H1 (cell line): Measurements from ENCODE around the gene KRT222. TPM values are rescaled to one million over a fixed set of nuclear protein-coding genes. Genes with fewer than 3 reads are reported as not detected.

Experiments used
- CTCF ChIA-PET: fragments of 300-600 bp; sonication (Branson Sonifier 250); formaldehyde crosslinking; loops from one replicate; lab custom pipeline; 2021; ENCODE audit not compliant: partially characterized antibody; lab: Charles Lee
- POLR2A ChIA-PET: fragments of 300-600 bp; sonication (Branson Sonifier 250); formaldehyde crosslinking; loops from one replicate; lab custom pipeline; 2021; ENCODE audit warnings: inconsistent platforms; ENCODE audit not compliant: partially characterized antibody; lab: Charles Lee
- DNase-seq, 2 experiments: peaks; one replicate each; pipeline versions ENCODE4 v3.0.0 to v3.0.0-alpha.2; 2010 to 2022; ENCODE audit warnings: low spot score in 2 of 2, low read depth in 1 of 2, mixed read lengths in 1 of 2
- FAIRE-seq: peaks from 2 replicates; lab custom pipeline; 2011; peaks lifted over from hg19 to GRCh38; lab: Jason Lieb, UNC
- H2AFZ ChIP-seq: 2 replicates; pipeline ENCODE4 v1.8.1; 2012; ENCODE audit warnings: low read length, inconsistent platforms
- H2AK5ac ChIP-seq: 2 replicates; pipeline ENCODE4 v1.6.1; 2013; ENCODE audit warnings: low read depth, low read length
- H2BK120ac ChIP-seq: replicated peaks from 2 replicates; pipeline ENCODE3; 2013; ENCODE audit warnings: low read depth, low read length, inconsistent platforms
- H2BK12ac ChIP-seq: 2 replicates; pipeline ENCODE4 v1.6.1; 2013; ENCODE audit warnings: low read depth, low read length
- H2BK15ac ChIP-seq: 2 replicates; pipeline ENCODE4 v1.6.1; 2013; ENCODE audit warnings: low read length
- H2BK20ac ChIP-seq: 2 replicates; pipeline ENCODE4 v1.6.1; 2013; ENCODE audit warnings: low read length
- H2BK5ac ChIP-seq: 2 replicates; pipeline ENCODE4 v1.6.1; 2013; ENCODE audit warnings: low read depth, low read length
- H3K14ac ChIP-seq: 2 replicates; pipeline ENCODE4 v1.6.1; 2013; ENCODE audit warnings: inconsistent platforms; ENCODE audit not compliant: insufficient read length
- H3K18ac ChIP-seq: 2 replicates; pipeline ENCODE4 v1.6.1; 2013; ENCODE audit warnings: low read length; ENCODE audit errors: extremely low read depth
- H3K23ac ChIP-seq: 2 replicates; pipeline ENCODE4 v1.6.1; 2013; ENCODE audit warnings: inconsistent platforms; ENCODE audit not compliant: insufficient read length
- H3K23me2 ChIP-seq: 2 replicates; pipeline ENCODE4 v1.6.1; 2013; ENCODE audit warnings: low read depth, low read length
- H3K27ac ChIP-seq: 2 replicates; pipeline ENCODE4 v1.6.1; 2011; ENCODE audit warnings: low read depth, low read length, inconsistent platforms
- H3K27me3 ChIP-seq, 4 experiments: replicated peaks in 1 of 4; 1 replicate in 1 of 4; 2 replicates in 3 of 4; pipeline versions ENCODE4 v1.6.1 to v1.8.1; 2011 to 2013; ENCODE audit warnings: low read length in 3 of 4, mild to moderate bottlenecking in 3 of 4, inconsistent platforms in 2 of 4, mixed read lengths in 2 of 4, moderate library complexity in 1 of 4; ENCODE audit not compliant: control insufficient read depth in 3 of 4, insufficient read depth in 3 of 4; ENCODE audit errors: extremely low read depth in 1 of 4
- H3K36me3 ChIP-seq, 4 experiments: 2 replicates each; pipeline versions ENCODE4 v1.6.1 to v1.8.1; 2011 to 2013; ENCODE audit warnings: mild to moderate bottlenecking in 4 of 4, low read length in 3 of 4, moderate library complexity in 2 of 4, control low read depth in 1 of 4, inconsistent platforms in 1 of 4; ENCODE audit not compliant: insufficient read depth in 4 of 4, control insufficient read depth in 2 of 4
- H3K4ac ChIP-seq: replicated peaks from 2 replicates; pipeline ENCODE3; 2013; ENCODE audit warnings: low read length, low read depth, mixed read lengths, inconsistent platforms; ENCODE audit not compliant: insufficient read length
- H3K4me1 ChIP-seq, 4 experiments: replicated peaks in 1 of 4; 1 replicate in 1 of 4; 2 replicates in 3 of 4; pipeline versions ENCODE4 v1.6.1 to v1.8.1; 2011 to 2013; ENCODE audit warnings: low read length in 3 of 4, inconsistent platforms in 2 of 4, mixed read lengths in 1 of 4; ENCODE audit not compliant: insufficient read depth in 4 of 4, control insufficient read depth in 3 of 4
- H3K4me2 ChIP-seq, 2 experiments: 2 replicates each; pipeline versions ENCODE4 v1.6.1 to v1.8.1; 2011 to 2013; ENCODE audit warnings: low read depth in 2 of 2, low read length in 2 of 2, control low read depth in 1 of 2, inconsistent platforms in 1 of 2, mild to moderate bottlenecking in 1 of 2; ENCODE audit not compliant: insufficient read depth in 1 of 2
- H3K4me3 ChIP-seq, 4 experiments: fragments of 200-600, 300-600 bp in 1 of 4; sonication (generic), shearing (Covaris generic), sonication (Bioruptor Twin) in 1 of 4; 2 replicates each; pipeline versions ENCODE4 v1.5.1 to v1.8.1; 2011 to 2016; ENCODE audit warnings: low read length in 4 of 4, low read depth in 3 of 4, control low read depth in 2 of 4, inconsistent platforms in 2 of 4, mild to moderate bottlenecking in 2 of 4, mixed read lengths in 1 of 4, moderate library complexity in 1 of 4; ENCODE audit not compliant: insufficient read depth in 2 of 4; ENCODE audit errors: extremely low read depth in 1 of 4
- H3K56ac ChIP-seq: replicated peaks from 2 replicates; pipeline ENCODE3; 2013; ENCODE audit warnings: low read depth, mild to moderate bottlenecking, mixed read lengths, low read length, inconsistent platforms; ENCODE audit not compliant: insufficient read length
- H3K79me1 ChIP-seq: 2 replicates; pipeline ENCODE4 v1.6.1; 2013; ENCODE audit warnings: low read depth, low read length, control low read depth
- H3K79me2 ChIP-seq, 2 experiments: 2 replicates each; pipeline versions ENCODE4 v1.6.1 to v1.8.1; 2012 to 2013; ENCODE audit warnings: low read length in 2 of 2, mild to moderate bottlenecking in 2 of 2, inconsistent platforms in 1 of 2; ENCODE audit not compliant: insufficient read depth in 2 of 2, control insufficient read depth in 1 of 2
- H3K9ac ChIP-seq, 4 experiments: replicated peaks in 1 of 4; 1 replicate in 1 of 4; 2 replicates in 3 of 4; pipeline versions ENCODE4 v1.6.1 to v1.8.1; 2011 to 2013; ENCODE audit warnings: low read depth in 3 of 4, low read length in 3 of 4, control low read depth in 2 of 4, mild to moderate bottlenecking in 2 of 4, moderate library complexity in 2 of 4, inconsistent platforms in 1 of 4; ENCODE audit errors: extremely low read depth in 1 of 4
- H3K9me3 ChIP-seq, 2 experiments: 2 replicates each; pipeline versions ENCODE4 v1.6.1 to v1.8.1; 2012 to 2013; ENCODE audit warnings: mild to moderate bottlenecking in 2 of 2, moderate library complexity in 2 of 2, control low read depth in 1 of 2, inconsistent platforms in 1 of 2, low read depth in 1 of 2, low read length in 1 of 2, mixed read lengths in 1 of 2; ENCODE audit not compliant: insufficient read depth in 2 of 2
- H4K20me1 ChIP-seq, 2 experiments: replicated peaks in 1 of 2; 2 replicates each; pipeline versions ENCODE3 to v1.8.1; 2011 to 2013; ENCODE audit warnings: inconsistent platforms in 2 of 2, low read length in 2 of 2, mild to moderate bottlenecking in 1 of 2; ENCODE audit not compliant: insufficient read depth in 2 of 2, control insufficient read depth in 1 of 2
- H4K5ac ChIP-seq: 2 replicates; pipeline ENCODE4 v1.6.1; 2013; ENCODE audit warnings: low read length, low read depth, mixed read lengths, inconsistent platforms; ENCODE audit not compliant: insufficient read length
- H4K8ac ChIP-seq: 2 replicates; pipeline ENCODE4 v1.8.0; 2013; ENCODE audit warnings: mild to moderate bottlenecking, moderate library complexity, low read length, inconsistent platforms; ENCODE audit not compliant: insufficient read depth; ENCODE audit errors: extremely low read depth
- H4K91ac ChIP-seq: replicated peaks from 2 replicates; pipeline ENCODE3; 2013; ENCODE audit warnings: low read length, mixed read lengths, inconsistent platforms; ENCODE audit not compliant: insufficient read length
- KDM5A ChIP-seq: fragments of 200-600 bp; IDR thresholded peaks from 2 replicates; pipeline ENCODE4 v1.7.1; 2012; ENCODE audit warnings: mild to moderate bottlenecking, low read length, inconsistent platforms, mixed read lengths
- POLR2A ChIP-seq, 2 experiments: IDR thresholded peaks; 1 replicate in 1 of 2; 2 replicates in 1 of 2; pipeline ENCODE4 v1.6.1; 2011; ENCODE audit warnings: low read depth in 2 of 2, low read length in 2 of 2, mild to moderate bottlenecking in 2 of 2; ENCODE audit errors: control extremely low read depth in 1 of 2
- RFX5 ChIP-seq: IDR thresholded peaks from 2 replicates; pipeline ENCODE4 v1.6.1; 2011; ENCODE audit warnings: low read depth, low read length, improper control_type of control experiment, borderline replicate concordance
- SIN3A ChIP-seq, 2 experiments: IDR thresholded peaks in 1 of 2; conservative IDR thresholded peaks in 1 of 2; 2 replicates each; pipeline ENCODE4 v1.6.1; 2011 to 2012; ENCODE audit warnings: low read length in 2 of 2, improper control_type of control experiment in 1 of 2, low read depth in 1 of 2, mild to moderate bottlenecking in 1 of 2
- TBP ChIP-seq: IDR thresholded peaks from 2 replicates; pipeline ENCODE4 v1.6.1; 2011; ENCODE audit warnings: low read depth, low read length, improper control_type of control experiment
- TCF12 ChIP-seq: IDR thresholded peaks from 2 replicates; pipeline ENCODE4 v1.6.1; 2011; ENCODE audit warnings: low read depth, mild to moderate bottlenecking, low read length
- WGBS, 2 experiments: shearing (Covaris generic) in 1 of 2; methylation state at CpG; one replicate each; pipeline versions ENCODE4 v1.1.6 to v1.1.7; 2013 to 2015; ENCODE audit warnings: low lambda C conversion rate in 2 of 2, mixed read lengths in 2 of 2, inconsistent platforms in 1 of 2, low coverage in 1 of 2, missing lambda C conversion rate in 1 of 2; ENCODE audit not compliant: insufficient replicate concordance in 2 of 2, insufficient coverage in 1 of 2, insufficient read length in 1 of 2; ENCODE audit errors: extremely low coverage in 1 of 2, missing lambda C conversion rate in 1 of 2; 5-methylcytosine and 5-hydroxymethylcytosine counted together
- polyA plus RNA-seq, 7 experiments: library from polyadenylated mRNA; depleted of rRNA in 3 of 7; stranded (reverse) in 5 of 7; unstranded in 2 of 7; fragments of >200 nt in 5 of 7; fragments of 200-250 nt in 2 of 7; gene quantifications; 1 replicate in 5 of 7; 2 replicates in 1 of 7; 4 replicates in 1 of 7; pipeline versions ENCODE4 v1.2.1 to v1.2.3, GENCODE V29; 2011 to 2013; ENCODE audit warnings: missing spikeins in 2 of 7, mixed read lengths in 2 of 7
- total RNA-seq: library from RNA; stranded (reverse); fragmentation: NEBNext Ultra II Directional; extraction: Animal tissue kit (Norgen Biotek cat#: 25700); gene quantifications from 2 replicates; pipeline ENCODE4 v1.2.1, GENCODE V29; 2021

The KRT222 gene
- total and polyA plus RNA-seq, 2 of the 8 experiments (the other 6 are each of a cell fraction or from before 2014, with no cell fraction given) = 0.08 to 0.61 TPM

DNA sequence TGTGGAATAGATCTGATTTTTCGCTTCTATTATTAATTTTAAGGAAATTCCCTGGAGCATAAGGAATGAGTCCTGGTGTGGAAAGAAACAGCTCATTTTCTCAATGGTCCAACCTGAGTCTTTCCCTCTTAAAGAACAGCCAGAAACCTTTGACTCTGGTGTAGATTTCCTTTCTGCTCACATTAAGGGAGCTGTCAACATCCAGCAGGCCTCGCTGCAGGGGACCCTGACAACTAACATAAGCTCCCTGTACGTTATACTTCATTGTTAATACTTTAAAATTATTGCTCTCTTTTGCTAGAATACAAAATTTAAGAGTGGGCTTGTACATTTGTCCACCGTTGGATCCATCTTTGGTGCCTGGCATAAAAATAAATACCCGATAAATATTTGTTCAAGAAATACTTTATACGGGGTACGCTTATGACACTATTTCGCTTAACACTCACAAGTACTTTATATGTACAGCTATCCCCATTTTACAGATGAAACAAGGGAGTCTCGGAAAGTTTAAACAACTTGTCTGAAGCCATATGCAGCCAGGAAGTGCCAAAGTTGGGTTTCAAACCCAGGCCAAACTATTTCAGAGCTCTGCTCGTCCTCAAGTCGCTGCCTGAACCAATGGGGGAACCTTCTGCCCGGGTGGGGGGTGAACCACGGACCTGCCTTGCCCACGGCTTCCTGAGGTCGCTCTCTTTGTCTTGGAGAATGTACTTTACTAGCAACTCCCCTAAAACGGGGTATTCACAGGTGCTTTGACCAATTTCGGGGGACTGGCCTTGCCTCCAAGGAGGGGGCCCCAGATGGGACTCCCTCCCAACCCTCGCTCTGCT is 18.0 kb downstream of the KRT222 start:
- Histone ChIP-seq H3K27ac (peak overlapping the region; percentile 93), H2BK20ac (no peak overlapping the region)
- CTCF ChIA-PET = interaction anchor here (1.0 to 1.4 kb wide), 5 partner anchors 13 to 80 kb away, joined by 3 to 4 read pairs (median 3); no protein-coding TSS in a partner anchor

More for the DNA sequence above, 18.0 kb downstream of the KRT222 start:
- Histone ChIP-seq H2BK12ac (no peak overlapping the region; the same call in 1 of the 2 replicates), H4K20me1 (no peaks in the 10 kb centered on the region), H4K8ac (peak overlapping the region; percentile 99), H3K36me3 (peaks cover 5 to 38% (median 18%) of the 10 kb centered on the region in 4 experiments; a peak in 7 of 8 replicates), H3K56ac (peak overlapping the region; percentile 90), H2AFZ (peak overlapping the region; percentile 81), H3K23ac (no peak overlapping the region), H3K9me3 (no peaks in the 10 kb centered on the region), H3K18ac (0 out of 2 replicates have a peak overlapping the region, but pooled peaks have one; percentile 53), H3K4ac (peak overlapping the region; percentile 74), H3K4me1 (peaks cover 0 to 7% (median 4%) of the 10 kb centered on the region in 4 experiments; a peak in 2 of 7 replicates), H4K91ac (no peak overlapping the region), H2BK15ac (no peak overlapping the region), H3K79me2 (peaks cover 5 to 37% of the 10 kb centered on the region in 2 experiments), H3K4me3 (peak overlapping the region; percentile 91 to 100 (median 96)), H3K27me3 (no peaks in the 10 kb centered on the region), H3K9ac (peak overlapping the region; percentile 97 to 98 (median 98)), H2BK5ac (peak overlapping the region; percentile 95; the same call in 1 of the 2 replicates), H4K5ac (no peak overlapping the region), H3K4me2 (peak overlapping the region; percentile 81 to 96), H3K14ac (no peak overlapping the region), H2BK120ac (no peak overlapping the region), H3K79me1 (no peaks in the 10 kb centered on the region; the same call in 1 of the 2 replicates), H2AK5ac (no peak overlapping the region), H3K23me2 (peaks cover 9% of the 10 kb centered on the region)
- no peak for FAIRE-seq
- POLR2A ChIA-PET = interaction anchor here (0.6 to 5.8 kb wide), 17 partner anchors 9 to 1630 kb away, joined by 3 to 58 read pairs (median 4); partner anchors contain the start of gene KRT222
- TF ChIP-seq KDM5A = no peak
- TF ChIP-seq TCF12 = no peak
- TF ChIP-seq SIN3A (conservative IDR thresholded peaks at IDR 0.05 in 1 of 2, IDR thresholded peaks at IDR 0.05 in 1 of 2; ENCODE audit: low read depth in 1 of 2, low read length in 2 of 2) = peak; percentile 45 to 54; a peak in 1 of 4 replicates
- TF ChIP-seq POLR2A (IDR thresholded peaks at IDR 0.05; ENCODE audit: control extremely low read depth in 1 of 2, low read depth in 2 of 2, low read length in 2 of 2) = peak in 1 of 2 experiments; percentile 2; a peak in 1 of 3 replicates
- no peak for TF ChIP-seq TBP
- TF ChIP-seq RFX5 = no peak
- DNase-seq = no peak
- WGBS, 2 experiments = 26% methylated on average over 18 of the region's 18 CpGs; no CpG with 5 or more reads in 1 of the 2 experiments
